H1 (cell line): ENCODE data around the gene NDUFB10.

Experiments used
- CEBPB ChIP-seq: IDR thresholded peaks from 2 replicates; pipeline ENCODE4 v1.6.1; 2012; ENCODE audit warnings: low read depth, low read length
- EGR1 ChIP-seq: IDR thresholded peaks from 2 replicates; pipeline ENCODE4 v1.6.1; 2011; ENCODE audit warnings: low read depth, low read length, borderline replicate concordance
- EP300 ChIP-seq, 2 experiments: IDR thresholded peaks; 1 replicate in 1 of 2; 2 replicates in 1 of 2; pipeline ENCODE4 v1.6.1; 2011 to 2012; ENCODE audit warnings: low read depth in 2 of 2, low read length in 2 of 2, mild to moderate bottlenecking in 2 of 2, borderline replicate concordance in 1 of 2, inconsistent platforms in 1 of 2, moderate library complexity in 1 of 2
- EZH2 ChIP-seq: fragments of 200-600 bp; sonication (generic); IDR thresholded peaks from 2 replicates; pipeline ENCODE4 v1.7.1; 2012; ENCODE audit warnings: low read depth, mild to moderate bottlenecking, moderate library complexity, low read length, inconsistent platforms; ENCODE audit not compliant: severe bottlenecking
- POLR2A ChIP-seq, 2 experiments: IDR thresholded peaks; 1 replicate in 1 of 2; 2 replicates in 1 of 2; pipeline ENCODE4 v1.6.1; 2011; ENCODE audit warnings: low read depth in 2 of 2, low read length in 2 of 2, mild to moderate bottlenecking in 2 of 2; ENCODE audit errors: control extremely low read depth in 1 of 2
- POLR2AphosphoS5 ChIP-seq: IDR thresholded peaks from 2 replicates; pipeline ENCODE4 v1.6.1; 2011; ENCODE audit warnings: low read depth, low read length
- SIRT6 ChIP-seq: IDR thresholded peaks from one replicate; pipeline ENCODE4 v1.7.1; 2012; ENCODE audit warnings: low read length, inconsistent platforms
- SP1 ChIP-seq: IDR thresholded peaks from 2 replicates; pipeline ENCODE4 v1.6.1; 2011; ENCODE audit warnings: low read depth, low read length
- TAF1 ChIP-seq: IDR thresholded peaks from 2 replicates; pipeline ENCODE4 v1.6.1; 2011; ENCODE audit warnings: mild to moderate bottlenecking, low read depth, low read length
- TEAD4 ChIP-seq: IDR thresholded peaks from 2 replicates; pipeline ENCODE4 v1.6.1; 2012; ENCODE audit warnings: low read depth, low read length, inconsistent platforms, mixed read lengths
- TF ChIP-seq, protein P1 (sequence below), 3 experiments: IDR thresholded peaks; 1 replicate in 2 of 3; 2 replicates in 1 of 3; pipeline versions ENCODE4 v1.5.1 to v1.6.1; 2011; ENCODE audit warnings: low read length in 3 of 3, mild to moderate bottlenecking in 3 of 3, inconsistent platforms in 2 of 3, low read depth in 1 of 3, moderate library complexity in 1 of 3; ENCODE audit not compliant: insufficient read depth in 1 of 3; ENCODE audit errors: control extremely low read depth in 1 of 3
- TF ChIP-seq, protein P2 (sequence below): IDR thresholded peaks from 2 replicates; pipeline ENCODE4 v1.6.1; 2011; ENCODE audit warnings: low read depth, mild to moderate bottlenecking, low read length; ENCODE audit not compliant: insufficient read depth
- TF ChIP-seq, protein P3 (sequence below): IDR thresholded peaks from 2 replicates; pipeline ENCODE4 v1.6.1; 2011; ENCODE audit warnings: low read length, improper control_type of control experiment

DNA sequence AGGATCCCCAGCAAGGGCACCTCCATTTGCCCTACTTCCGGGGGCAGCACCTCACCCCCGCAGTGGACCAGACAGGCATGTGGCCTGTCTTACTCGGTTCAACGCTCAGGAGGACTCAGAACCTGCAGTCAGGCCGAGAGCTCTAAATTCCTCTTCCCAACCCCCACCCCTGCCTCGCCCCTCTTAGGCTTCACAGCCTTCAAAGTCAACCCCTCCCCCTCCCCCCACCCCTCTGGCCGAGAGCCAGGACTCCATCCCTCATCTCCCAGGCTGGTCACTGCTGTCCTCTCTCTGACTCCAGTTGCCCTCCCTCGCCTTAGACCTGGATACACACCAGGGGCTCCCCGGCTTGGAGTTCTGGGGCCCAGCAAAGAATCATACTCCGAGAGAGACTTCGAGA is 33.1 kb upstream of the NDUFB10 start:
- TF ChIP-seq, protein P1, sequence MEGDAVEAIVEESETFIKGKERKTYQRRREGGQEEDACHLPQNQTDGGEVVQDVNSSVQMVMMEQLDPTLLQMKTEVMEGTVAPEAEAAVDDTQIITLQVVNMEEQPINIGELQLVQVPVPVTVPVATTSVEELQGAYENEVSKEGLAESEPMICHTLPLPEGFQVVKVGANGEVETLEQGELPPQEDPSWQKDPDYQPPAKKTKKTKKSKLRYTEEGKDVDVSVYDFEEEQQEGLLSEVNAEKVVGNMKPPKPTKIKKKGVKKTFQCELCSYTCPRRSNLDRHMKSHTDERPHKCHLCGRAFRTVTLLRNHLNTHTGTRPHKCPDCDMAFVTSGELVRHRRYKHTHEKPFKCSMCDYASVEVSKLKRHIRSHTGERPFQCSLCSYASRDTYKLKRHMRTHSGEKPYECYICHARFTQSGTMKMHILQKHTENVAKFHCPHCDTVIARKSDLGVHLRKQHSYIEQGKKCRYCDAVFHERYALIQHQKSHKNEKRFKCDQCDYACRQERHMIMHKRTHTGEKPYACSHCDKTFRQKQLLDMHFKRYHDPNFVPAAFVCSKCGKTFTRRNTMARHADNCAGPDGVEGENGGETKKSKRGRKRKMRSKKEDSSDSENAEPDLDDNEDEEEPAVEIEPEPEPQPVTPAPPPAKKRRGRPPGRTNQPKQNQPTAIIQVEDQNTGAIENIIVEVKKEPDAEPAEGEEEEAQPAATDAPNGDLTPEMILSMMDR (IDR thresholded peaks at IDR 0.05; ENCODE audit: control extremely low read depth in 1 of 3, insufficient read depth in 1 of 3, low read depth in 1 of 3, low read length in 3 of 3): no peak
- TF ChIP-seq EGR1 (no peak), TEAD4 (no peak), SIRT6 (no peak), EZH2 (no peak), POLR2AphosphoS5 (no peak), POLR2A (IDR thresholded peaks at IDR 0.05; ENCODE audit: control extremely low read depth in 1 of 2, low read depth in 2 of 2, low read length in 2 of 2) (no peak), SP1 (no peak), CEBPB (no peak), EP300 (IDR thresholded peaks at IDR 0.05; ENCODE audit: borderline replicate concordance in 1 of 2, low read depth in 2 of 2, low read length in 2 of 2) (no peak), TAF1 (no peak)
- TF ChIP-seq, protein P2, sequence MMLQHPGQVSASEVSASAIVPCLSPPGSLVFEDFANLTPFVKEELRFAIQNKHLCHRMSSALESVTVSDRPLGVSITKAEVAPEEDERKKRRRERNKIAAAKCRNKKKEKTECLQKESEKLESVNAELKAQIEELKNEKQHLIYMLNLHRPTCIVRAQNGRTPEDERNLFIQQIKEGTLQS: no peak
- TF ChIP-seq, protein P3, sequence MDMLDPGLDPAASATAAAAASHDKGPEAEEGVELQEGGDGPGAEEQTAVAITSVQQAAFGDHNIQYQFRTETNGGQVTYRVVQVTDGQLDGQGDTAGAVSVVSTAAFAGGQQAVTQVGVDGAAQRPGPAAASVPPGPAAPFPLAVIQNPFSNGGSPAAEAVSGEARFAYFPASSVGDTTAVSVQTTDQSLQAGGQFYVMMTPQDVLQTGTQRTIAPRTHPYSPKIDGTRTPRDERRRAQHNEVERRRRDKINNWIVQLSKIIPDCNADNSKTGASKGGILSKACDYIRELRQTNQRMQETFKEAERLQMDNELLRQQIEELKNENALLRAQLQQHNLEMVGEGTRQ: no peak
